ENCODE results near the gene MYCT1. TPM values are rescaled to one million over a fixed set of nuclear protein-coding genes. Genes with fewer than 3 reads are reported as not detected.

The MYCT1 gene
- total RNA-seq, 1 donor from 2014 or later, result 0.61 TPM

DNA sequence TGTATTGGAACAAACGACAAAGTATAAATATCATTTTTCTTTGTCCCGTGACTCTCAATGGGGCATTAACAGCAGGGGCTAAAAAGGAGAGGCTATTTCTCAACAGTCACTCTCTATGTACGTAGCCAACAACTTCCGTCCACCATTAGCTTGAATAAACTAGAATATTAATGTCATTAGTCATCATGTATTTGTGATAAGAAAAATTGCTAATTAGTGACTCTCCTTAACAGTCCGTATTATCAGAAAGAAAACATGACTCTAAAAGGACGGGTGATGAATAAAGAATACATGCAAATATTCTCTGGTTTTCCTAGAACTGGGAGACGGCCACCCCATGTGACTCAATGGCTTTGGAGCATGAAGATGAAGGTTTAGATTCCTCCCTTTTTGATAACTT, 71.5 kb downstream of the MYCT1 start:
- Mint-ChIP-seq H3K27me3 (ENCODE audit: low read depth, unreplicated experiment) (no peaks in the 10 kb centered on the region), H3K27ac (ENCODE audit: unreplicated experiment) (no peak overlapping the region), H3K36me3 (ENCODE audit: low read depth, unreplicated experiment) (no peaks in the 10 kb centered on the region), H3K4me3 (ENCODE audit: unreplicated experiment) (no peak overlapping the region), H3K9me3 (ENCODE audit: unreplicated experiment) (no peaks in the 10 kb centered on the region), H3K4me1 (ENCODE audit: low read depth, unreplicated experiment) (no peaks in the 10 kb centered on the region)
- no peaks in the 10 kb centered on the region for H4K20me1 ChIP-seq (ENCODE audit: insufficient read depth, low read length)
- H3K4me1 ChIP-seq (ENCODE audit: insufficient read depth, low read length), result no peaks in the 10 kb centered on the region
- TF ChIP-seq, protein P1, sequence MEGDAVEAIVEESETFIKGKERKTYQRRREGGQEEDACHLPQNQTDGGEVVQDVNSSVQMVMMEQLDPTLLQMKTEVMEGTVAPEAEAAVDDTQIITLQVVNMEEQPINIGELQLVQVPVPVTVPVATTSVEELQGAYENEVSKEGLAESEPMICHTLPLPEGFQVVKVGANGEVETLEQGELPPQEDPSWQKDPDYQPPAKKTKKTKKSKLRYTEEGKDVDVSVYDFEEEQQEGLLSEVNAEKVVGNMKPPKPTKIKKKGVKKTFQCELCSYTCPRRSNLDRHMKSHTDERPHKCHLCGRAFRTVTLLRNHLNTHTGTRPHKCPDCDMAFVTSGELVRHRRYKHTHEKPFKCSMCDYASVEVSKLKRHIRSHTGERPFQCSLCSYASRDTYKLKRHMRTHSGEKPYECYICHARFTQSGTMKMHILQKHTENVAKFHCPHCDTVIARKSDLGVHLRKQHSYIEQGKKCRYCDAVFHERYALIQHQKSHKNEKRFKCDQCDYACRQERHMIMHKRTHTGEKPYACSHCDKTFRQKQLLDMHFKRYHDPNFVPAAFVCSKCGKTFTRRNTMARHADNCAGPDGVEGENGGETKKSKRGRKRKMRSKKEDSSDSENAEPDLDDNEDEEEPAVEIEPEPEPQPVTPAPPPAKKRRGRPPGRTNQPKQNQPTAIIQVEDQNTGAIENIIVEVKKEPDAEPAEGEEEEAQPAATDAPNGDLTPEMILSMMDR (IDR thresholded peaks at IDR 0.05; ENCODE audit: insufficient read depth, low read depth, low read length), result no peak
- TF ChIP-seq EZH2 (IDR thresholded peaks at IDR 0.05; ENCODE audit: insufficient read depth, low read length), result no peak
- DNase-seq (ENCODE audit: low read depth) (no peak), FAIRE-seq (no peak)
- no peak overlapping the region for H3K9ac ChIP-seq (ENCODE audit: low read length)
- H2AFZ ChIP-seq (ENCODE audit: low read depth, low read length), result no peak overlapping the region
- H3K27ac ChIP-seq (ENCODE audit: low read depth, low read length), result no peak overlapping the region
- H3K4me3 ChIP-seq (ENCODE audit: insufficient read depth, low read depth, low read length), result no peak overlapping the region
- peaks cover 3% of the 10 kb centered on the region for H3K9me3 ChIP-seq (ENCODE audit: insufficient read depth, low read depth, low read length)
- no peak overlapping the region for H3K4me2 ChIP-seq (ENCODE audit: low read length)
- H3K79me2 ChIP-seq (ENCODE audit: insufficient read depth, low read length), result no peaks in the 10 kb centered on the region
- no peaks in the 10 kb centered on the region for H3K27me3 ChIP-seq (ENCODE audit: insufficient read depth, low read length)
- no peaks in the 10 kb centered on the region for H3K36me3 ChIP-seq (ENCODE audit: insufficient read depth, low read length)

DNA sequence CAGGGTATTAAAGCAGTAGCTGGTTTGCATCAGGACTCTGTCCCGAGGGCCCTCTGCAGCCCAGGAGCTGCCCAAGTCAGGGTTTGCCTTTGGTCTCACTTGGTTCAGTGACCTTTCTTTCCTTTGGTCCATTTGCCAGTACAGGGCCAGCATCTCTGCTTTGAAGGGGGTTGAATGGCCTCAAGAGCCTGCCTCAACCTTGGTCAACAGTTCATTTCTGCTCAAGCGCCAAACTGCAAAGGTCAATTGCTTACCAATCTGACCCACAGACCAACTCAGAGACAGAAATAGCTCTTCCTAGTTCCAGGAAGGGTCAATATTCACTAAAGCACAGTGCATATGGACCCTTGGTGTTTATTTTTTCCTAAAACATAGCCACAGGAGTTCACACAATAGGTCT, 72.3 kb downstream of the MYCT1 start:
- Histone ChIP-seq H3K9ac (ENCODE audit: low read length) (no peak overlapping the region), H3K27me3 (ENCODE audit: insufficient read depth, low read length) (no peaks in the 10 kb centered on the region), H4K20me1 (ENCODE audit: insufficient read depth, low read length) (no peaks in the 10 kb centered on the region), H3K9me3 (ENCODE audit: insufficient read depth, low read depth, low read length) (peaks cover 3% of the 10 kb centered on the region), H2AFZ (ENCODE audit: low read depth, low read length) (no peak overlapping the region), H3K27ac (ENCODE audit: low read depth, low read length) (no peak overlapping the region), H3K36me3 (ENCODE audit: insufficient read depth, low read length) (no peaks in the 10 kb centered on the region), H3K4me1 (ENCODE audit: insufficient read depth, low read length) (no peaks in the 10 kb centered on the region), H3K4me3 (ENCODE audit: insufficient read depth, low read depth, low read length) (no peak overlapping the region), H3K79me2 (ENCODE audit: insufficient read depth, low read length) (no peaks in the 10 kb centered on the region), H3K4me2 (ENCODE audit: low read length) (no peak overlapping the region)
- FAIRE-seq, result no peak
- Mint-ChIP-seq H3K4me3 (ENCODE audit: unreplicated experiment) (no peak overlapping the region), H3K27me3 (ENCODE audit: low read depth, unreplicated experiment) (no peaks in the 10 kb centered on the region), H3K9me3 (ENCODE audit: unreplicated experiment) (no peaks in the 10 kb centered on the region), H3K27ac (ENCODE audit: unreplicated experiment) (no peak overlapping the region), H3K4me1 (ENCODE audit: low read depth, unreplicated experiment) (no peaks in the 10 kb centered on the region), H3K36me3 (ENCODE audit: low read depth, unreplicated experiment) (no peaks in the 10 kb centered on the region)
- DNase-seq (ENCODE audit: low read depth), result no peak
- TF ChIP-seq, protein P1 (IDR thresholded peaks at IDR 0.05; ENCODE audit: insufficient read depth, low read depth, low read length), result no peak
- no peak for TF ChIP-seq EZH2 (IDR thresholded peaks at IDR 0.05; ENCODE audit: insufficient read depth, low read length)

DNA sequence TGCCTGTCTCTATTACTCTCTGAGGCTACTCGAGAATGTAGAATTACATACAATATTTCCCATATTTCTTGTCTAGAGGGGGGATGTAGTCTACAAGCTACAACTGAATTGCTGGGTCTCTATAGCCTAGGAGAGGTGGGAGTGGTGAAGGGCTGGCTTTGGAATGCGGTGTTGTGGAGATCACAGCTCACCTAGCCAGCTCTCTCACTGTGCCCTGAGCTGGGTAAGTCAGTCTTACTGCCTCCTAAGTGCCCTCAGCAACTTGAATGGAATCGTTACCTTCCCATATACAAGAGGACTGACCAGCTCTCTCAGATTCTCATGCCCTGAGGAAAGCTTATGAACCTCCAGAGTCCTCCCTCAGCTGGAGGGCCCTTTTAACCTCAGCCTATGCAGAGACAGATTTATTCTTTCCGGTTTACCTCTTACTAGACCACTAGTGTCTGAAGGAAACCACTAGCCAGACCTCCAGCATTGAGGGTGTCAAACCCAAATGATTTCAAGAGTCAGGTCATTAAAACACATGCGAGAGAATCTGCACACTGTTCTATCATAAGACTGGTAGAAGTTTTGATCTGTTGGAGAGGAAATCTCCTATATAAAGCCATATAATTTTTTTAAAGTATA, 73.5 kb downstream of the MYCT1 start:
- no peaks in the 10 kb centered on the region for H3K36me3 Mint-ChIP-seq (ENCODE audit: low read depth, unreplicated experiment)
- H3K4me3 Mint-ChIP-seq (ENCODE audit: unreplicated experiment), result no peak overlapping the region
- H2AFZ ChIP-seq (ENCODE audit: low read depth, low read length), result no peak overlapping the region
- H3K27ac ChIP-seq (ENCODE audit: low read depth, low read length), result no peak overlapping the region
- H3K36me3 ChIP-seq (ENCODE audit: insufficient read depth, low read length), result no peaks in the 10 kb centered on the region
- no peak overlapping the region for H3K27ac Mint-ChIP-seq (ENCODE audit: unreplicated experiment)
- no peak for FAIRE-seq
- no peak for DNase-seq (ENCODE audit: low read depth)
- H3K27me3 ChIP-seq (ENCODE audit: insufficient read depth, low read length), result no peaks in the 10 kb centered on the region
- no peaks in the 10 kb centered on the region for H3K27me3 Mint-ChIP-seq (ENCODE audit: low read depth, unreplicated experiment)
- no peaks in the 10 kb centered on the region for H3K4me1 ChIP-seq (ENCODE audit: insufficient read depth, low read length)
- no peak overlapping the region for H3K9ac ChIP-seq (ENCODE audit: low read length)
- no peak overlapping the region for H3K4me2 ChIP-seq (ENCODE audit: low read length)
- no peaks in the 10 kb centered on the region for H3K79me2 ChIP-seq (ENCODE audit: insufficient read depth, low read length)
- H3K4me3 ChIP-seq (ENCODE audit: insufficient read depth, low read depth, low read length), result no peak overlapping the region
- peaks cover 3% of the 10 kb centered on the region for H3K9me3 ChIP-seq (ENCODE audit: insufficient read depth, low read depth, low read length)
- H4K20me1 ChIP-seq (ENCODE audit: insufficient read depth, low read length), result no peaks in the 10 kb centered on the region
- H3K9me3 Mint-ChIP-seq (ENCODE audit: unreplicated experiment), result no peaks in the 10 kb centered on the region
- H3K4me1 Mint-ChIP-seq (ENCODE audit: low read depth, unreplicated experiment), result no peaks in the 10 kb centered on the region
- TF ChIP-seq, protein P1 (IDR thresholded peaks at IDR 0.05; ENCODE audit: insufficient read depth, low read depth, low read length), result no peak
- TF ChIP-seq EZH2 (IDR thresholded peaks at IDR 0.05; ENCODE audit: insufficient read depth, low read length), result no peak

Data from astrocyte (in vitro differentiated cells and primary cell).